HepG2 (cell line): Measurements from ENCODE around the gene CCDC85C. TPM values are rescaled to one million over a fixed set of nuclear protein-coding genes. Genes with fewer than 3 reads are reported as not detected.

Experiments used
- ATF4 ChIP-seq, 2 experiments: fragments of 450-650 bp in 1 of 2; sonication (generic) in 1 of 2; formaldehyde crosslinking; IDR thresholded peaks; 2 replicates each; pipeline versions ENCODE4 v1.5.0 to v1.8.0; 2020 to 2022; ENCODE audit warnings: mild to moderate bottlenecking in 1 of 2, missing genetic modification reagents in 1 of 2
- CSRNP2 ChIP-seq: sonication (generic); formaldehyde crosslinking; conservative IDR thresholded peaks from 2 replicates; pipeline ENCODE4 v1.8.0; 2022; ENCODE audit warnings: low read depth, missing genetic modification reagents
- DNMT3B ChIP-seq: conservative IDR thresholded peaks from 2 replicates; pipeline ENCODE4 v1.6.1; 2016; ENCODE audit warnings: missing biosample characterization, control low read depth
- EP300 ChIP-seq, 3 experiments: sonication (generic) in 1 of 3; formaldehyde crosslinking in 1 of 3; IDR thresholded peaks; 2 replicates each; pipeline versions ENCODE4 v1.5.1 to v1.6.1; 2011 to 2020; ENCODE audit warnings: low read depth in 2 of 3, low read length in 2 of 3, borderline replicate concordance in 1 of 3, improper control_type of control experiment in 1 of 3, mild to moderate bottlenecking in 1 of 3, missing genetic modification reagents in 1 of 3, moderate library complexity in 1 of 3
- ETV5 ChIP-seq: IDR thresholded peaks from 2 replicates; pipeline ENCODE4 v1.6.1; 2018; ENCODE audit warnings: missing biosample characterization, missing genetic modification reagents, inconsistent platforms, borderline replicate concordance
- JUND ChIP-seq: sonication (generic); formaldehyde crosslinking; IDR thresholded peaks from 2 replicates; pipeline ENCODE4 v1.8.0; 2022; ENCODE audit warnings: mild to moderate bottlenecking, missing genetic modification reagents
- NCOA1 ChIP-seq: sonication (generic); formaldehyde crosslinking; IDR thresholded peaks from 2 replicates; pipeline ENCODE4 v1.9.0; 2021; ENCODE audit warnings: missing genetic modification reagents
- NR2F1 ChIP-seq, 2 experiments: fragments of 450-650 bp in 1 of 2; formaldehyde crosslinking in 1 of 2; IDR thresholded peaks; 2 replicates each; pipeline versions ENCODE4 v1.5.0 to v1.6.1; 2016 to 2020; ENCODE audit warnings: mild to moderate bottlenecking in 1 of 2, missing compliant biosample characterization in 1 of 2, missing genetic modification reagents in 1 of 2, moderate library complexity in 1 of 2
- PAF1 ChIP-seq: IDR thresholded peaks from 2 replicates; pipeline ENCODE4 v1.6.1; 2016; ENCODE audit warnings: missing genetic modification reagents, missing compliant biosample characterization
- PCBP2 ChIP-seq: fragments of 200-400 bp; formaldehyde crosslinking; optimal IDR thresholded peaks from 2 replicates; pipeline ENCODE3; 2018; ENCODE audit warnings: low read length, low read depth; ENCODE audit not compliant: poor library complexity, severe bottlenecking
- SAP130 ChIP-seq: IDR thresholded peaks from 2 replicates; pipeline ENCODE4 v1.6.1; 2016; ENCODE audit warnings: low read depth
- SP1 ChIP-seq, 2 experiments: fragments of 450-650 bp in 1 of 2; sonication (generic) in 1 of 2; formaldehyde crosslinking in 1 of 2; IDR thresholded peaks; 2 replicates each; pipeline versions ENCODE4 v1.4.0 to v1.6.1; 2016 to 2020; ENCODE audit warnings: missing genetic modification reagents in 1 of 2
- SP140L ChIP-seq: sonication (generic); formaldehyde crosslinking; IDR thresholded peaks from 2 replicates; pipeline ENCODE4 v1.4.0; 2020; ENCODE audit warnings: missing genetic modification reagents, borderline replicate concordance
- TEAD2 ChIP-seq: sonication (generic); formaldehyde crosslinking; IDR thresholded peaks from 2 replicates; pipeline ENCODE4 v1.9.0; 2021; ENCODE audit warnings: missing genetic modification reagents
- TRIM24 ChIP-seq: sonication (generic); formaldehyde crosslinking; IDR thresholded peaks from 2 replicates; pipeline ENCODE4 v1.8.0; 2022; ENCODE audit warnings: mild to moderate bottlenecking, missing genetic modification reagents
- U2AF1 ChIP-seq: fragments of 200-400 bp; formaldehyde crosslinking; optimal IDR thresholded peaks from 2 replicates; pipeline ENCODE3; 2017; ENCODE audit warnings: mild to moderate bottlenecking, low read depth, low read length
- ZKSCAN8 ChIP-seq: IDR thresholded peaks from 2 replicates; pipeline ENCODE4 v1.6.1; 2016; ENCODE audit warnings: borderline replicate concordance, missing genetic modification reagents, missing compliant biosample characterization
- ZNF180 ChIP-seq: sonication (generic); formaldehyde crosslinking; IDR thresholded peaks from 2 replicates; pipeline ENCODE4 v1.4.0; 2020; ENCODE audit warnings: low read depth, missing genetic modification reagents, borderline replicate concordance
- ZNF264 ChIP-seq: sonication (generic); formaldehyde crosslinking; IDR thresholded peaks from 2 replicates; pipeline ENCODE4 v1.4.0; 2020; ENCODE audit warnings: missing genetic modification reagents
- ZNF496 ChIP-seq: sonication (generic); formaldehyde crosslinking; IDR thresholded peaks from 2 replicates; pipeline ENCODE4 v1.8.1; 2023; ENCODE audit warnings: mild to moderate bottlenecking, moderate library complexity, missing genetic modification reagents; ENCODE audit not compliant: insufficient replicate concordance
- ZNF672 ChIP-seq: sonication (generic); formaldehyde crosslinking; IDR thresholded peaks from 2 replicates; pipeline ENCODE4 v1.8.1; 2022; ENCODE audit warnings: missing genetic modification reagents
- ZNF674 ChIP-seq: sonication (generic); formaldehyde crosslinking; IDR thresholded peaks from 2 replicates; pipeline ENCODE4 v1.5.0; 2020; ENCODE audit warnings: low read depth, mild to moderate bottlenecking, missing genetic modification reagents
- ZNF678 ChIP-seq: sonication (generic); formaldehyde crosslinking; IDR thresholded peaks from 2 replicates; pipeline ENCODE4 v1.4.0; 2020; ENCODE audit warnings: mild to moderate bottlenecking, missing genetic modification reagents
- ZNF761 ChIP-seq: sonication (generic); formaldehyde crosslinking; conservative IDR thresholded peaks from 2 replicates; pipeline ENCODE4 v1.4.0; 2020; ENCODE audit warnings: mild to moderate bottlenecking, missing genetic modification reagents
- ZNF766 ChIP-seq: sonication (generic); formaldehyde crosslinking; IDR thresholded peaks from 2 replicates; pipeline ENCODE4 v1.5.0; 2020; ENCODE audit warnings: missing genetic modification reagents, borderline replicate concordance
- ZNF788 ChIP-seq: sonication (generic); formaldehyde crosslinking; IDR thresholded peaks from 2 replicates; pipeline ENCODE4 v1.5.0; 2020; ENCODE audit warnings: mild to moderate bottlenecking, missing genetic modification reagents, borderline replicate concordance
- ZNF816 ChIP-seq: sonication (generic); formaldehyde crosslinking; IDR thresholded peaks from 2 replicates; pipeline ENCODE4 v1.8.0; 2022; ENCODE audit warnings: missing genetic modification reagents, mild to moderate bottlenecking, borderline replicate concordance
- ZSCAN25 ChIP-seq: sonication (generic); formaldehyde crosslinking; IDR thresholded peaks from 2 replicates; pipeline ENCODE4 v1.8.0; 2022; ENCODE audit warnings: mild to moderate bottlenecking, missing genetic modification reagents
- polyA plus RNA-seq, 8 experiments: library from polyadenylated mRNA; depleted of rRNA in 3 of 8; stranded (reverse) in 7 of 8; unstranded in 1 of 8; fragments of >200 nt; fragmentation: Illumina TruSeq in 4 of 8; extraction: Trizol in 4 of 8; gene quantifications; 2 replicates each; pipeline versions ENCODE4 v1.2.1 to v1.2.3, GENCODE V29; 2011 to 2016; ENCODE audit warnings: low read depth in 4 of 8, missing spikeins in 1 of 8, mixed read lengths in 1 of 8; ENCODE audit not compliant: insufficient read depth in 1 of 8
- total RNA-seq, 5 experiments: library from RNA; depleted of rRNA; stranded (reverse); fragments of >200 nt; fragmentation: Illumina TruSeq; extraction: Trizol; gene quantifications; 2 replicates each; pipeline ENCODE4 v1.2.3, GENCODE V29; 2016; ENCODE audit warnings: low read depth in 1 of 5

Gene CCDC85C
- total and polyA plus RNA-seq, 2 of the 13 experiments (the other 11 are each of a cell fraction or from before 2014, with no cell fraction given), result 18.8 to 43.8 TPM

GRCh38 chr14:99603471-99604277, at the start of gene CCDC85C (continued):
- TF ChIP-seq ZNF678, result peak; percentile 71; the same call in 1 of the 2 replicates
- no peak for TF ChIP-seq NCOA1 (CRISPR knock-in tag)
- TF ChIP-seq ZNF496 (CRISPR knock-in tag), result peak; percentile 71
- no peak for TF ChIP-seq EP300 (IDR thresholded peaks at IDR 0.05; ENCODE audit: low read depth in 2 of 2, low read length in 2 of 2)
- peak; percentile 63 for TF ChIP-seq EP300 (CRISPR knock-in tag; IDR thresholded peaks at IDR 0.05; ENCODE audit: borderline replicate concordance)
- TF ChIP-seq NR2F1 (CRISPR knock-in tag; IDR thresholded peaks at IDR 0.05), result no peak
- no peak for TF ChIP-seq ZNF672 (CRISPR knock-in tag)
- TF ChIP-seq ATF4 (CRISPR knock-in tag; IDR thresholded peaks at IDR 0.05), result peak in 1 of 2 experiments; percentile 69; a peak in 2 of 4 replicates
- no peak for TF ChIP-seq PCBP2
- TF ChIP-seq ZNF788, result peak; percentile 90
- peak; percentile 95 for TF ChIP-seq ZNF674 (CRISPR knock-in tag)
- TF ChIP-seq ZNF264 (CRISPR knock-in tag), result peak; percentile 67; the same call in 1 of the 2 replicates
- TF ChIP-seq SAP130 (CRISPR knock-in tag), result peak; percentile 29; the same call in 1 of the 2 replicates
- TF ChIP-seq SP140L (CRISPR knock-in tag), result no peak
- TF ChIP-seq ZKSCAN8 (CRISPR knock-in tag), result no peak
- TF ChIP-seq CSRNP2 (CRISPR knock-in tag), result peak; percentile 95
- TF ChIP-seq U2AF1, result no peak
- TF ChIP-seq ZSCAN25 (CRISPR knock-in tag), result peak; percentile 76
- no peak for TF ChIP-seq SP1 (IDR thresholded peaks at IDR 0.05)
- peak; percentile 38; the same call in 1 of the 2 replicates for TF ChIP-seq SP1 (CRISPR knock-in tag; IDR thresholded peaks at IDR 0.05)
- TF ChIP-seq JUND, result peak; percentile 44; the same call in 1 of the 2 replicates
- no peak for TF ChIP-seq TRIM24 (CRISPR knock-in tag)
- no peak for TF ChIP-seq PAF1 (CRISPR knock-in tag)
- peak; percentile 98 for TF ChIP-seq TEAD2 (CRISPR knock-in tag)
- TF ChIP-seq ETV5 (CRISPR knock-in tag), result peak; percentile 54; the same call in 1 of the 2 replicates
- peak; percentile 91 for TF ChIP-seq ZNF761 (CRISPR knock-in tag)
- TF ChIP-seq ZNF766, result peak; percentile 98
- TF ChIP-seq ZNF816 (CRISPR knock-in tag), result peak; percentile 78; the same call in 1 of the 2 replicates
- TF ChIP-seq ZNF180 (CRISPR knock-in tag), result no peak
- 0 out of 2 replicates have a peak, but pooled peaks have one; percentile 39 for TF ChIP-seq DNMT3B
